HG02885 (cell line): Measurements from ENCODE around the gene RALGPS2.

ENCODE experiments used
- ATAC-seq: cut with Tn5 transposase; IDR thresholded peaks from one replicate; pipeline ENCODE4 v1.9.1; 2021; ENCODE audit warnings: mild to moderate bottlenecking; ENCODE audit not compliant: unreplicated experiment, poor library complexity

RALGPS2 gene

DNA sequence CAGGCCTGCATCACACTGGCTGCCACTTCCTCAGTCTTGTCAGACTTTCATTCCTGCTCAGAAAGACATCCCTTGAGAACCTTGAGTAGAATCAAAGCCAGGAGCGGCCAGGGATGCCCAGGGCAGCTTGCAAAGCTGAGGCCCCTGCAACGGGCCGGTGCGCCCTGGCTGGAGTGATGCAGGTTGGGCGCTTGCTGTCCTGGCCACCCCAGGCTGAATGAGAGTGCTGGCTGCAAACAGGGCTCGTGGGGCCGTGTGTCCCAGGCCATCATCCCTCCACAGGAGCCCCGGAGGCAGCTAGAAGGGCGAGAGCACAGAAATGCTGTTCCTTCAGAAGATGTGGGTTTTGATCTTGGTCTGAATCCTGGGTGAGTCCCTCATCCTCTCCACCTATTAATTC is 233.4 kb downstream of the RALGPS2 start:
- ATAC-seq = no peak

DNA sequence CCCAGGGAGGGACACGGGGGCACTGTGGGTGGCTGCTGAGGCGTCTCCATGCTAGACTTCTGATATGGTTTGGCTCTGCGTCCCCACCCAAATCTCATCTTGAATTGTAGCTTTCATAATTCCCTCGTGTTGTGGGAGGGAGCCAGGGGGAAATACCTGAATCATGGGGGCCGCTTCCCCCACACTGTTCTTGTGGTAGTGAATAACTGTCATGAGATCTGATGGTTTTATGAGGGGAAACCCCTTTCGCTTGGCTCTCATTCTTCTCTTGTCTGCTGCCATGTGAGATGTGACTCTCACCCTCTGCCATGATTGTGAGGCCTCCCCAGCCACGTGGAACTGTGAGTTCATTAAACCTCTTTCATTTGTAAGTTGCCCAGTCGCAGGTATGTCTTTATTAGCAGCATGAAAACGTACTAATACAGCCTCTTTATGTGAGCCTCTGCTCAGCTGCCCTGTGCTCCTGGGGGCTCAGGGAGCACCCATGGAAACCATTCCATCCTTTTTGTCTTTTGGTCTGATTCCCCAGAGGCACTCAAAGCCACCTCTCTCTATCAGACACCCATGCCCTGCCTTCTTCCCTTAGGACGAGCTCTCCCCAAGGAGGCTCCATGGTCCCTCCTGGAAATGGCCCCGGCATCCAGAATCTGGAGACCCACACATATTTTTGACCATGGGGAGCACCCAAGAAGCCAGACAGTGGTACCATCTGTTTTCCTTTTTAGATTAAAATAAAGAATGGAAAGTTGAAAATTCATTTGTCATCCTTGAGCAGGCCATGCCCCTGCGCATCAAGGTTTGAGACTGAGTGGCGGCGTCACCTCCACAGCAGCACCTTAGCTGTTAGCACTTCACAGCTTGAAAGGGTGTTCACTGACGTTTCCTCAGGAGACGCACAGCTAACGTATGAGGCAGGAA is 234.8 kb downstream of the RALGPS2 start:
- ATAC-seq = no peak

DNA sequence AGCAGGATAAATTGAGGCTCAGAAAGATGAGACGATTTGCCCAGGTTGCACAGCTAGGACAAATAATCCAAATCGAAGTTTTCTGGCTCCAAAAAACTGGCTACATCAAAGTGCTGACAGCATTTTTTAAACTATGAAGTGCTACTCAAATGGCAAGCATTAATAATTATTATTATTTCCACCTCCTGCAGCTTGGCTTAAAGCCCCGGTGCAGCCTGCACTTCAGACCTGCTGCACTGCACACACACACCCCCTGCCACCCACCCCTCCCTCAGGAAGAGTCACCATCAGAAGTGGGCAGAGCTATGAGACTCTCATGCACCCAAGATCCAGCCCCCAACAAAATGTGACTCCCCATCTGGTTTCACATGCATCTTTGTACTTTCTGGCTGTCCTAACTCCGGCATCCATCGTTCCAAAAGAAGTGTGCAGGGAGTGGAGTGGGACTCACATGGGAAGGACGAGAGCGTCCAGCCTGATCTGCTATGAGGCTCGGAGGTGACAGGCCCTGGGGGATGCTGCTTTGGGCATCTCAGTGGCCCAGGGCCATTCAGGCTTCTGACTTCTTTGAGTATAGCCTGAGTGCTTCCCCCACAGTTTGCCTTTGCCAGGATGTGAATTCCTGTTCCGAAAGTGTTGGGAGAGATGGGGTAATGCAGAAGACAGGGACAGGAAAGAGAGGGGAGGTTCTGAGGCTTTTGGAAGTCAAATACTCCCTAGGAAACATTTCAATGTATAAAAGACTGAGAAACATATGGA is 235.6 kb downstream of the RALGPS2 start:
- ATAC-seq = no peak

DNA sequence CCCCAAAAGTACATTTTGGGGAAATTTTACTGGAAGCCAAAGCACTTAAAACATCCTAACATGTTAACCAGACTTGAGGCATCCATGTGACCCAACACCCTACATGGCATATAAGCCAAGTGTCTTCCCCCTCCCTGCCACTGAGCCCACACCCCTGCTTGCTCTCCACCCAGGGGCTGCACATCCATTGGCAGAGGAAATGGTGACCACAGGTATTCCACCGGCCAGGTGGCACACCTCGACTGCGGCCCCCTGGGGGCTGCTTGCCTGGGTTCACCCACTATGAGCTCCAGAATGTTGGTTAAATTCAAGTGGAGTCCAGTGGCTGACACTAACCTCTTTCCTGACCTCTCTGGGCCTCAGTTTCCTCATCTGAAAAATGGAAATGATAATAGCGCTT is 236.3 kb downstream of the RALGPS2 start:
- ATAC-seq = no peak

DNA sequence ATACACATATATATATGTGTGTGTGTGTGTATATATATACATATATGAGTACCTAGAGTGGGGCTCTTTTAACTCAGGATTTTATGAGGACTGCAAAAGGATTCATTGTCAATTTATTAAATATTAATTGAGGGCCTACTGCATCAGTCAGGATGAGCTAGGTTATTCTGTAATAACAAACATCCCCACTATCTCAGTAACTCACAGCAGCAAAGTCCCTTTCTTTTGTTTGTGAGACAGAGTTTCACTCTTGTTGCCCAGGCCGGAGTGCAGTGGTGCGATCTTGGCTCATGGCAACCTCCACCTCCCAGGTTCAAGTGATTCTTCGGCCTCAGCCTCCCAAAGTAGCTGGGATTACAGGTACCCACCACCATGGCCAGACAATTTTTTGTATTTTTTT is 236.8 kb downstream of the RALGPS2 start:
- no peak for ATAC-seq

DNA sequence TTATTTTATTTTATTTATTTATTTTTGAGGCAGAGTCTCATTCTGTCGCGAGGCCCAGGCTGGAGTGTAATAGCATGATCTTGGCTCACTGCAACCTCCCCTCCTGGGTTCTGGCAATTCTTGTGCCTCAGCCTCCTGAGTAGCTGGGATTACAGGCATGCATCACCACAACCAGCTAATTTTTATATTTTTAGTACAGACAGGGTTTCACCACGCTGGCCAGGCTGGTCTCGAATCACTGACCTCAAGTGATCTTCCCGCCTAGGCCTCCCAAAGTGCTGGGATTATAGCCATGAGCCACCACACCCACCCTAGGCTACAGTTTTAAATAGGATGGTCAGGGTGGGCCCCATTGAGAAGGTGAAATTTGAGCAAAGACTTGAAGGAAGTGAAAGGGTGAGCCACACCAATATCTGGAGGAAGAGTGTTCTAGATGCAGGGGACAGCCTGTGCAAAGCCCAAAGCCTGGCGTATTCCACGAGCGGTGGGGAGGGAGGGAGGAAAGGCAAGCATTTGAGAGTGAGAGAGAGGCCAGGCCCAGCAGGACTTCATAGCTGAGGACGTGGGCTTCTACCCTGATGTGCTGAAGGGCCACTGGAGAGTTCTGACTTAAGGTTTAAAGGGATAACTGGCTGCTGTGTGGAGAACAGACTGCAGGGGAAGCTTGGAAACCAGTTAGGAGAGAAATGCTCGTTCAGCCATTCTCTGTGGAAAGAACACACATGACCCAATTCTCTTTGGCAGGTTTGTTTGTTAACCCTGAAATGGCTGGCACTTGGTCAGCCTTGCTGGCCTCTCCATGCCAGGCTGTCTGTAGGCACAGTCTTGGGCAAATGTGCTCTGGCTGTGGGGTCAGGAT is 238.0 kb downstream of the RALGPS2 start:
- no peak for ATAC-seq

DNA sequence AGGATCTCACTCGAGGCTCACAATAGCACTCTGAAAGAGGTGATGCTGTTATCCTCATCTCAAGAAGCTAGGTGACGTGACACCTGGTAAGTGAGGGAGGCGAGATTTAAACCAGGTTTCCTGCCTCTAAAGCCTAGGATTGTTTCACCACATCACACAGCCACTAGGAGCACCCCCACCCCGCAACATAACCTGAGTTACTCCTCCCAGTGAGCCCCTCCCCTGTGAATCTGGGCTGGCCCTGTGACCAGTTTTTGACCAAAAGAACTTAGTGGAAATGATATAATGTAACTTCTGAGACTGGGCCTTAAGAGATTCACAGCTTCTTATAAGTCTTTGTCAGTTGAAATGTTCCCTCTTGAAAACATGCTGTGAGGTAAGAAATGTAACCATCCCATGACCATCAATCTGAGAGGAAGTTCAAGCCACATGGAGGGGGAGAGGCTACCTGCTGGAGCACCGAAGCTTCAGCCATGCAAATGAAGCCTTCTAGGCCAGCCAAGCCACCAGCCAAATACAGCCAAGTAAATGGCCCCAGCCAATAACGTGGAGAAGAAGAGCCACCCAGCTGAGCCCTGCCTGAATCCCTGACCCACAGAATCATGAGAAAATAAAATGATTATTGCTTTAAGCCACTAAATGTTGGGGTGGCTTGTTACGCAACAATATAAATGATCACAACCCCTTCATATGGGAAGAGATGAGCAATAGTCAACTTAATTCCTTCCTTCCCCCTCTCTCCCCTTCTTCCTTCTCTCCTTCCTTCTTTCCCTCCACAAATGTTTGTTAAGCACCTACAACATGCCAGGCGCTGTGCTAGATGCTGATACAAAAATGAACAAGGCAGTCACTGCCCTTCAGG is 239.7 kb downstream of the RALGPS2 start:
- no peak for ATAC-seq

DNA sequence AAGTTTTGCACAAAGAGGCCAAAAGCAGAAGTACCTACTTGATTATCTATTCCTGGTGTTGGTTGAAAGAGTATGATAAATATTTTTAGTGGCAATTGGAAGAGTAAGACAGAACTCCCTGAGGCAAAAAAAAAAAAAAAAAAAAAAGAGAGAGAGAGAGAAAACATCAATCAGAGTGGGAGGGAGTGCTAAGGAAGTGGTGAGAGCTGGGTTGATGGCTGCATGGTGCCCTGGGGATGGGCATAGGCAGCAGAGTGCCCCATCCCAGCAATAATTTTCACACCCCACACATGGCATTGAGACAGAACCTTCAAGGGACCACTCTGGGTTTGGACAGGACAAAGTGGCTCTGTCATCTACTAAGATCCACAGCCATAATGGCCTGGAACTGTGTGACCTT is 241.3 kb downstream of the RALGPS2 start:
- no peak for ATAC-seq

DNA sequence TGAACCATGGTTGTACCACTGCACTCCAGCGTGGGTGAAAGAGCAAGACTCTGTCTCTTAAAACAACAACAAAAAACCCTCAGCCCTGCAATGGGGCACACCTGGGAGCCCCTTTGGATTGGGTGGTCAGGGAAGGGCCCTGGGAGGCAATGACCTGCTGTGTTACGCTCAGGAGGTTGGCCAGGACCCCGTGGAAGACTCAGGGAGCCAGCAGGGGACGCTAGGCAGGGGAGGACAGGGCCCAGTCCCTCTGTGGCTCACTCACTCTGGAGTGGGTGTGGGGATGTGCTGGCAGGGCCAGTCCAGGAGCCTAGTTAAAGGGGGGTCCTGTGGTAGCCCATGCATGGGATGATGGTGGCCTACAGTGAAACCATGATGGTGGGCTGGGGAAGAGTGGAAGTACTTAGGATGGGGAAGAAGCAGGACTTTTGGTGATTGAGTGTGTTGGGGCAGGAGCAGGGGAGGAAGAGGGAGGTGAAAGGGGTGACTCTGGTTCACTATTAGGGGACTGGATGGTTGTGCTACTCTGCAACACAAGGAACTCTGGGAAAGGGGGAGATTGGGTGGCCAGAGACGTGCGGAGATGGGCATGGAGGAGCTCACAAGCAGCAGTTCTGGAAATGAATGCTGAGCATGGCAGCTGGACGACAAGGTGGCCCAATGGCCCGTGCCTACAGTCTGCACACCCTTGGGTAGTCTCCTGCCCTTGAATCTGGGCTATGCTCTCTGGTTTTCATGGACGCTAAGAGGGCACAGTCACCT is 244.4 kb downstream of the RALGPS2 start:
- ATAC-seq = no peak

DNA sequence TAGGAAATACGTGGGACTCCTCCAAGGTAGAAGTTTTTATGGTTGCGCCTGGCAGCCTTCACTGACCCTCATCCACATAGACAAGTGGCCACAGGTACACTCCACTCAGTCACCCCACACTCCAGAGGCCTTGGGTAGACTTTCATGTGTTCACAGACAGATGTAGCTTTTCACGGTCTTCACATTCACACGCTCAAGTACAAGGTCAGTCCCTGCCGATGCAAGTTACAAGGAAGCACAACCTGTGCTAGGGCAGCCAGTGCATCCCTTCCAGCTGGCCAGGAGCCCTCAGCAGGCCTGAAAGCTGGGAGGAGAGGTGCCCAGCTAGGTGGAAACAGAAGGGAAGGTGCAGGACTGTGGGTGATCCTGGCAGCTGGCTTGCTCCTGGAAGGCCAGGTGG is 245.1 kb downstream of the RALGPS2 start:
- ATAC-seq = no peak
